HepG2 (cell line): Measurements from ENCODE around the gene NDRG3. TPM values are rescaled to one million over a fixed set of nuclear protein-coding genes. Genes with fewer than 3 reads are reported as not detected.

ENCODE experiments used
- EEA1 ChIP-seq: sonication (generic); formaldehyde crosslinking; IDR thresholded peaks from 2 replicates; pipeline ENCODE4 v1.5.1; 2020; ENCODE audit warnings: mild to moderate bottlenecking, missing genetic modification reagents, borderline replicate concordance
- ELF4 ChIP-seq: sonication (generic); formaldehyde crosslinking; IDR thresholded peaks from 2 replicates; pipeline ENCODE4 v1.5.0; 2020; ENCODE audit warnings: missing genetic modification reagents, mild to moderate bottlenecking, moderate library complexity, borderline replicate concordance
- ISX ChIP-seq: sonication (generic); formaldehyde crosslinking; conservative IDR thresholded peaks from 2 replicates; pipeline ENCODE4 v1.5.0; 2020; ENCODE audit warnings: missing genetic modification reagents
- RARA ChIP-seq: IDR thresholded peaks from 2 replicates; pipeline ENCODE4 v1.6.1; 2016; ENCODE audit warnings: missing genetic modification reagents, missing compliant biosample characterization
- SMAD9 ChIP-seq: sonication (generic); formaldehyde crosslinking; IDR thresholded peaks from 2 replicates; pipeline ENCODE4 v1.5.1; 2020; ENCODE audit warnings: mild to moderate bottlenecking, missing genetic modification reagents
- ZNF350 ChIP-seq: sonication (generic); formaldehyde crosslinking; IDR thresholded peaks from 2 replicates; pipeline ENCODE4 v1.4.0; 2020; ENCODE audit warnings: mild to moderate bottlenecking, low read depth, missing genetic modification reagents, borderline replicate concordance
- ZNF546 ChIP-seq: sonication (generic); formaldehyde crosslinking; conservative IDR thresholded peaks from 2 replicates; pipeline ENCODE4 v1.8.1; 2023; ENCODE audit warnings: mild to moderate bottlenecking, missing genetic modification reagents
- ZNF672 ChIP-seq: sonication (generic); formaldehyde crosslinking; IDR thresholded peaks from 2 replicates; pipeline ENCODE4 v1.8.1; 2022; ENCODE audit warnings: missing genetic modification reagents
- ZNF678 ChIP-seq: sonication (generic); formaldehyde crosslinking; IDR thresholded peaks from 2 replicates; pipeline ENCODE4 v1.4.0; 2020; ENCODE audit warnings: mild to moderate bottlenecking, missing genetic modification reagents
- ZNF713 ChIP-seq: sonication (generic); formaldehyde crosslinking; IDR thresholded peaks from 2 replicates; pipeline ENCODE4 v1.4.0; 2020; ENCODE audit warnings: mild to moderate bottlenecking, missing genetic modification reagents
- ZNF780A ChIP-seq: sonication (generic); formaldehyde crosslinking; IDR thresholded peaks from 2 replicates; pipeline ENCODE4 v1.8.0; 2022; ENCODE audit warnings: mild to moderate bottlenecking, missing genetic modification reagents, moderate library complexity
- ZSCAN9 ChIP-seq: IDR thresholded peaks from 2 replicates; pipeline ENCODE4 v1.6.1; 2016; ENCODE audit warnings: borderline replicate concordance
- polyA plus RNA-seq, 8 experiments: library from polyadenylated mRNA; depleted of rRNA in 3 of 8; stranded (reverse) in 7 of 8; unstranded in 1 of 8; fragments of >200 nt; fragmentation: Illumina TruSeq in 4 of 8; extraction: Trizol in 4 of 8; gene quantifications; 2 replicates each; pipeline versions ENCODE4 v1.2.1 to v1.2.3, GENCODE V29; 2011 to 2016; ENCODE audit warnings: low read depth in 4 of 8, missing spikeins in 1 of 8, mixed read lengths in 1 of 8; ENCODE audit not compliant: insufficient read depth in 1 of 8
- total RNA-seq, 5 experiments: library from RNA; depleted of rRNA; stranded (reverse); fragments of >200 nt; fragmentation: Illumina TruSeq; extraction: Trizol; gene quantifications; 2 replicates each; pipeline ENCODE4 v1.2.3, GENCODE V29; 2016; ENCODE audit warnings: low read depth in 1 of 5
- TF ChIP-seq, protein P1 (sequence below), 2 experiments: sonication (generic) in 1 of 2; formaldehyde crosslinking in 1 of 2; IDR thresholded peaks; 2 replicates each; pipeline versions ENCODE4 v1.6.1 to v1.9.0; 2014 to 2022; ENCODE audit warnings: antibody characterized with exemption in 1 of 2, borderline replicate concordance in 1 of 2, inconsistent platforms in 1 of 2, low read depth in 1 of 2, missing genetic modification reagents in 1 of 2
- TF ChIP-seq, protein P2 (sequence below): sonication (generic); formaldehyde crosslinking; IDR thresholded peaks from 2 replicates; pipeline ENCODE4 v1.5.0; 2020; ENCODE audit warnings: missing genetic modification reagents, mild to moderate bottlenecking, borderline replicate concordance
- TF ChIP-seq, protein P3 (sequence below): sonication (generic); formaldehyde crosslinking; IDR thresholded peaks from 2 replicates; pipeline ENCODE4 v1.9.0; 2022; ENCODE audit warnings: low read depth, missing genetic modification reagents
- TF ChIP-seq, protein P4 (sequence below): IDR thresholded peaks from 2 replicates; pipeline ENCODE4 v1.6.1; 2012; ENCODE audit warnings: low read depth, low read length, improper control_type of control experiment
- TF ChIP-seq, protein P5 (sequence below): sonication (generic); formaldehyde crosslinking; IDR thresholded peaks from 2 replicates; pipeline ENCODE4 v1.8.0; 2023; ENCODE audit warnings: mild to moderate bottlenecking, missing genetic modification reagents

Gene NDRG3
- total and polyA plus RNA-seq, 2 of the 13 experiments (the other 11 are each of a cell fraction or from before 2014, with no cell fraction given), result 36.0 to 40.5 TPM

DNA sequence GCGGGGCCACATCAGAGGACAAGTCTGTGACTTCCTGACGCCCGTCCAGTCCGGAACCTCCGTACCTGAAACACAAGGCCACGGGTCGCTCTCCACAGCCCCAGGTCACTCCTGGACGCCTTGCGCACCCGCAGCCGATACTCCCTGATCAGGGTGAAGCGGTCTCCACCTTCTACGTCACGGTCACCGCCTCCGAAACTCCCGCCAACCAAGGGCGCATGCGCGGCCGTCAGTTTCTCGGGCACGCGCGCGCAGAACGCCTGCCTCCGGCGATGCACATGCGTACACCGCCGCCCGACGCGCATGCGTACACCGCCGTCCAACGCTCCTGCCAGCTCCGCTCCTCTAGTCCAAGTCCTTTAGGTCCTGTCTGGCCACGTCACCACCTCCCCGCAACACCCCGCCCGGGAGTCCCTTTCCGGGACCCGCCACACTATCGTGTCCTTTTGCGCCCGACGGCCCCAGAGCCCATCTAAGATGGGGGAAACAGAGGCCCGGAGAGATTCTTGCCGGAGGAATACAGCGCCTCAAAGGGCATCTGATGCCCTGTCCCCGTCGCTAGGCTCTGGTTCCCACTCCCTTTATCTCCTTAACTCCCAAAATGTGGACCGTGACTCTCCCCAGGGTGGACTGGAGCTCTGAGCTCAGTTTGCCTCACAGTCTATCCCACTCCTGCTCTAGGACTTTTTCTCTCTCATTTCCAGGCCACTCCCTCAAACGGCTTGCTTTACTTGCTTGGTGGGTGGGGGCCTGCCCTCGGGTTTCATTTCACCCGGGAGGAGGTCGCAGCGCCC lies 27.9 kb upstream of the NDRG3 start, which contains the start of gene DSN1 (continued):
- TF ChIP-seq, protein P1, sequence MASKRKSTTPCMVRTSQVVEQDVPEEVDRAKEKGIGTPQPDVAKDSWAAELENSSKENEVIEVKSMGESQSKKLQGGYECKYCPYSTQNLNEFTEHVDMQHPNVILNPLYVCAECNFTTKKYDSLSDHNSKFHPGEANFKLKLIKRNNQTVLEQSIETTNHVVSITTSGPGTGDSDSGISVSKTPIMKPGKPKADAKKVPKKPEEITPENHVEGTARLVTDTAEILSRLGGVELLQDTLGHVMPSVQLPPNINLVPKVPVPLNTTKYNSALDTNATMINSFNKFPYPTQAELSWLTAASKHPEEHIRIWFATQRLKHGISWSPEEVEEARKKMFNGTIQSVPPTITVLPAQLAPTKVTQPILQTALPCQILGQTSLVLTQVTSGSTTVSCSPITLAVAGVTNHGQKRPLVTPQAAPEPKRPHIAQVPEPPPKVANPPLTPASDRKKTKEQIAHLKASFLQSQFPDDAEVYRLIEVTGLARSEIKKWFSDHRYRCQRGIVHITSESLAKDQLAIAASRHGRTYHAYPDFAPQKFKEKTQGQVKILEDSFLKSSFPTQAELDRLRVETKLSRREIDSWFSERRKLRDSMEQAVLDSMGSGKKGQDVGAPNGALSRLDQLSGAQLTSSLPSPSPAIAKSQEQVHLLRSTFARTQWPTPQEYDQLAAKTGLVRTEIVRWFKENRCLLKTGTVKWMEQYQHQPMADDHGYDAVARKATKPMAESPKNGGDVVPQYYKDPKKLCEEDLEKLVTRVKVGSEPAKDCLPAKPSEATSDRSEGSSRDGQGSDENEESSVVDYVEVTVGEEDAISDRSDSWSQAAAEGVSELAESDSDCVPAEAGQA (IDR thresholded peaks at IDR 0.05; ENCODE audit: low read depth), result peak; percentile 46; the same call in 1 of the 2 replicates
- TF ChIP-seq, protein P1 (CRISPR knock-in tag; IDR thresholded peaks at IDR 0.05; ENCODE audit: borderline replicate concordance), result no peak
- peak; percentile 6; the same call in 1 of the 2 replicates for TF ChIP-seq EEA1 (CRISPR knock-in tag)
- TF ChIP-seq, protein P2, sequence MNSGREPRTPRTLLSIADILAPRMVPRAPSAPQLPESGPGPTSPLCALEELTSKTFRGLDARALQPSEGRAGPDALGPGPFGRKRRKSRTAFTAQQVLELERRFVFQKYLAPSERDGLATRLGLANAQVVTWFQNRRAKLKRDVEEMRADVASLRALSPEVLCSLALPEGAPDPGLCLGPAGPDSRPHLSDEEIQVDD (CRISPR knock-in tag), result peak; percentile 13; the same call in 1 of the 2 replicates
- TF ChIP-seq ZNF678 (CRISPR knock-in tag), result peak; percentile 91
- TF ChIP-seq ZNF350 (CRISPR knock-in tag), result peak; percentile 91; the same call in 1 of the 2 replicates
- no peak for TF ChIP-seq SMAD9 (CRISPR knock-in tag)
- TF ChIP-seq ZNF672 (CRISPR knock-in tag), result no peak
- peak; percentile 10; the same call in 1 of the 2 replicates for TF ChIP-seq ZNF713 (CRISPR knock-in tag)
- TF ChIP-seq ELF4 (CRISPR knock-in tag), result no peak; the same call in 1 of the 2 replicates
- TF ChIP-seq, protein P3, sequence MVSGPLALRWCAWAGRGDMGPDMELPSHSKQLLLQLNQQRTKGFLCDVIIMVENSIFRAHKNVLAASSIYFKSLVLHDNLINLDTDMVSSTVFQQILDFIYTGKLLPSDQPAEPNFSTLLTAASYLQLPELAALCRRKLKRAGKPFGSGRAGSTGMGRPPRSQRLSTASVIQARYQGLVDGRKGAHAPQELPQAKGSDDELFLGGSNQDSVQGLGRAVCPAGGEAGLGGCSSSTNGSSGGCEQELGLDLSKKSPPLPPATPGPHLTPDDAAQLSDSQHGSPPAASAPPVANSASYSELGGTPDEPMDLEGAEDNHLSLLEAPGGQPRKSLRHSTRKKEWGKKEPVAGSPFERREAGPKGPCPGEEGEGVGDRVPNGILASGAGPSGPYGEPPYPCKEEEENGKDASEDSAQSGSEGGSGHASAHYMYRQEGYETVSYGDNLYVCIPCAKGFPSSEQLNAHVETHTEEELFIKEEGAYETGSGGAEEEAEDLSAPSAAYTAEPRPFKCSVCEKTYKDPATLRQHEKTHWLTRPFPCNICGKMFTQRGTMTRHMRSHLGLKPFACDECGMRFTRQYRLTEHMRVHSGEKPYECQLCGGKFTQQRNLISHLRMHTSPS (CRISPR knock-in tag), result peak; percentile 16
- TF ChIP-seq, protein P4, sequence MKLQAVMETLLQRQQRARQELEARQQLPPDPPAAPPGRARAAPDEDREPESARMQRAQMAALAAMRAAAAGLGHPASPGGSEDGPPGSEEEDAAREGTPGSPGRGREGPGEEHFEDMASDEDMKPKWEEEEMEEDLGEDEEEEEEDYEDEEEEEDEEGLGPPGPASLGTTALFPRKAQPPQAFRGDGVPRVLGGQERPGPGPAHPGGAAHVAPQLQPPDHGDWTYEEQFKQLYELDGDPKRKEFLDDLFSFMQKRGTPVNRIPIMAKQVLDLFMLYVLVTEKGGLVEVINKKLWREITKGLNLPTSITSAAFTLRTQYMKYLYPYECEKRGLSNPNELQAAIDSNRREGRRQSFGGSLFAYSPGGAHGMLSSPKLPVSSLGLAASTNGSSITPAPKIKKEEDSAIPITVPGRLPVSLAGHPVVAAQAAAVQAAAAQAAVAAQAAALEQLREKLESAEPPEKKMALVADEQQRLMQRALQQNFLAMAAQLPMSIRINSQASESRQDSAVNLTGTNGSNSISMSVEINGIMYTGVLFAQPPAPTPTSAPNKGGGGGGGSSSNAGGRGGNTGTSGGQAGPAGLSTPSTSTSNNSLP, result peak; percentile 32; the same call in 1 of the 2 replicates
- peak; percentile 59 for TF ChIP-seq ISX
- TF ChIP-seq, protein P5, sequence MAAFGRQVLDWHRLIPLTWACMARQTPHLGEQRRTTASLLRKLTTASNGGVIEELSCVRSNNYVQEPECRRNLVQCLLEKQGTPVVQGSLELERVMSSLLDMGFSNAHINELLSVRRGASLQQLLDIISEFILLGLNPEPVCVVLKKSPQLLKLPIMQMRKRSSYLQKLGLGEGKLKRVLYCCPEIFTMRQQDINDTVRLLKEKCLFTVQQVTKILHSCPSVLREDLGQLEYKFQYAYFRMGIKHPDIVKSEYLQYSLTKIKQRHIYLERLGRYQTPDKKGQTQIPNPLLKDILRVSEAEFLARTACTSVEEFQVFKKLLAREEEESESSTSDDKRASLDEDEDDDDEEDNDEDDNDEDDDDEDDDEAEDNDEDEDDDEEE (CRISPR knock-in tag), result no peak; the same call in 1 of the 2 replicates
- TF ChIP-seq ZNF546 (CRISPR knock-in tag), result no peak
- TF ChIP-seq ZSCAN9 (CRISPR knock-in tag), result peak; percentile 79; the same call in 1 of the 2 replicates
- TF ChIP-seq RARA, result peak; percentile 45
- TF ChIP-seq ZNF780A (CRISPR knock-in tag), result no peak
